Measurements from ENCODE around the gene COBL. TPM values are rescaled to one million over a fixed set of nuclear protein-coding genes. Genes with fewer than 3 reads are reported as not detected.

COBL gene
- total and polyA plus RNA-seq, 2 experiments from 2014 or later, result not detected

DNA sequence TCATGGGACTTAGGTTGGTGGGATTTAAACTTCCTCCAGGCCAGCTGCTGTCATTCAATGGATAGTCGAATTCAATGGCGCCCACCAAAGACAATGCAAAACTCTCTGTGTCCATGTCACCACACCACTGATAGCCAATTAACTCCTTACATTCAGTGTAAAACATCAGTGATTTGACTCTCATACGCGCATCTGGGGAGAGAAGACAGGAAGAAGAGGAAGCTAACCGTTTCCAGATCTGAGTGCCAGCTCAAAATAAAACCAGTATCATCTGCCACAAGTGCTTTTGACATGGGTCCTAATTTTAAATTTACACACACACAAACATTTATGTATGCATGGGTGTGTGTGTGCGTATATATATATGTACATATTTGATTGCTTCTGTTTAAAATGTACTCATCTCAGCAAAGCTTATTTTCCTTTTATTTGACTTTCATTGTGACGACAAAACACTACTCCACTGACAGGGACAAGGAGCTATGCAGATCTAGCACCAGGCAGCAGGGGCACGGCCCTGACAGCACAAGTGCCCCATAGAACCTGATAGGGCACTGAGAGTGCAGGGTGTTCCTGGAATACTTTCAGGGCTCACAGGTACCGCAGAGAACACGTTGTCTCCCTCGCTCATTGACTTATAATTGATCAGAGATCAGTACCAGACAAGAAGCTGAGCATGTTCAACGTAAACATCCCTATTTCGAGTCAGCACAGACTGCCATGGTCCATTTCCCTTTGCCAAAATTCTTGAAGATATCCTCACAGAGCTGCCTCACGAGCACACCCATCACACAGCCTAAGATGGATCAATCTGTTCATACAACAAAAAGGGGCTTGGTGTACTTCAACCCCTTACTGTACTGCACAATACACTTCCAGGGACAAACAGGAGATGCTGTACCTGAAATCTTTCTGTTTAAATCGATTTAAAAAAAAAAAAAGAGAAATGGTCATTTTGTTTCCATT, 176.1 kb downstream of the COBL start:
- WGBS, 2 experiments (ENCODE audit: low coverage in 1 of 2, low lambda C conversion rate in 2 of 2, missing lambda C conversion rate in 2 of 2), result 84% methylated on average over 15 of the region's 15 CpGs
- no peak for DNase-seq
- no peaks in the 10 kb centered on the region for H3K4me1 ChIP-seq (ENCODE audit: insufficient read depth)
- H3K9me2 ChIP-seq (ENCODE audit: insufficient read depth), result no peaks in the 10 kb centered on the region
- H3F3A ChIP-seq (ENCODE audit: insufficient read depth), result no peaks in the 10 kb centered on the region
- no peaks in the 10 kb centered on the region for H3K36me3 ChIP-seq (ENCODE audit: low read depth)
- H4K20me1 ChIP-seq (ENCODE audit: insufficient read depth), result no peaks in the 10 kb centered on the region
- no peak overlapping the region for H3K27ac ChIP-seq
- H3K79me2 ChIP-seq (ENCODE audit: insufficient read depth), result no peaks in the 10 kb centered on the region
- H3K4me2 ChIP-seq (ENCODE audit: unreplicated experiment), result no peak overlapping the region
- no peak for TF ChIP-seq EZH2phosphoT487 (IDR thresholded peaks at IDR 0.05; ENCODE audit: insufficient read depth, low read depth)
- no peak for TF ChIP-seq EZH2 (IDR thresholded peaks at IDR 0.05; ENCODE audit: insufficient read depth, poor library complexity, severe bottlenecking)
- H3K4me3 ChIP-seq, result no peak overlapping the region
- H3K27me3 ChIP-seq (replicated peaks; ENCODE audit: insufficient read depth), result peaks cover 23% of the 10 kb centered on the region
- H3K9me3 ChIP-seq (ENCODE audit: low read depth), result no peaks in the 10 kb centered on the region
- in situ Hi-C loops (cut with MboI), result loop anchor here (10.0 kb wide), 2 partner anchors 446 to 676 kb away; no protein-coding TSS in a partner anchor
- H2AFZ ChIP-seq, result no peak overlapping the region
- no peak overlapping the region for H3K9ac ChIP-seq

DNA sequence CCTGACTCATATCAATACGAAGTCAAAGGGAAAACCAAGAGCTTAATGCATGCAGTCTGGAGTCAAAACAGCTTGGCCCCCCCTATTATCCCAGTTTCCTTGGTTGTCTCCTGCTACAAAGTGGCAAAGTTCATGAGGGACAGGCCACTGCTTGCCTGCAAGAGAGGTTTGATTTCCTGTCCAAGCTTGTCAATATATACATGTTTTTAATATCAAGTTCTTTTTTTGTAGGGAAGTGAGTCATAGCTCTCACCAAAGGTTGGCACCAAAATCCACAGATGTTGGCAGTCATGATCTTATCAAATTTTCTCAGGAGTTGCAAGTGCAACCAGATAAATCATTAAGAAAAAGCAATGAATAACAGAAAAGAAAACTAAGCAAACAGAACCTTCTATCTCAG, 176.8 kb downstream of the COBL start:
- Histone ChIP-seq H3K9me3 (ENCODE audit: low read depth) (no peaks in the 10 kb centered on the region), H3K36me3 (ENCODE audit: low read depth) (no peaks in the 10 kb centered on the region), H3K9me2 (ENCODE audit: insufficient read depth) (no peaks in the 10 kb centered on the region), H3K9ac (no peak overlapping the region), H3K79me2 (ENCODE audit: insufficient read depth) (no peaks in the 10 kb centered on the region), H2AFZ (no peak overlapping the region), H3K4me3 (no peak overlapping the region), H3K4me2 (ENCODE audit: unreplicated experiment) (no peak overlapping the region), H3K4me1 (ENCODE audit: insufficient read depth) (no peaks in the 10 kb centered on the region), H3K27ac (no peak overlapping the region), H3K27me3 (replicated peaks; ENCODE audit: insufficient read depth) (peaks cover 23% of the 10 kb centered on the region), H4K20me1 (ENCODE audit: insufficient read depth) (no peaks in the 10 kb centered on the region), H3F3A (ENCODE audit: insufficient read depth) (no peaks in the 10 kb centered on the region)
- no peak for DNase-seq
- TF ChIP-seq EZH2 (IDR thresholded peaks at IDR 0.05; ENCODE audit: insufficient read depth, poor library complexity, severe bottlenecking), result no peak
- no peak for TF ChIP-seq EZH2phosphoT487 (IDR thresholded peaks at IDR 0.05; ENCODE audit: insufficient read depth, low read depth)
- in situ Hi-C loops (cut with MboI), result loop anchor here (10.0 kb wide), 3 partner anchors 345 to 675 kb away; no protein-coding TSS in a partner anchor
- 65 to 78% methylated on average over 1 of the region's 1 CpG for WGBS, 2 experiments (ENCODE audit: low coverage in 1 of 2, low lambda C conversion rate in 2 of 2, missing lambda C conversion rate in 2 of 2)

DNA sequence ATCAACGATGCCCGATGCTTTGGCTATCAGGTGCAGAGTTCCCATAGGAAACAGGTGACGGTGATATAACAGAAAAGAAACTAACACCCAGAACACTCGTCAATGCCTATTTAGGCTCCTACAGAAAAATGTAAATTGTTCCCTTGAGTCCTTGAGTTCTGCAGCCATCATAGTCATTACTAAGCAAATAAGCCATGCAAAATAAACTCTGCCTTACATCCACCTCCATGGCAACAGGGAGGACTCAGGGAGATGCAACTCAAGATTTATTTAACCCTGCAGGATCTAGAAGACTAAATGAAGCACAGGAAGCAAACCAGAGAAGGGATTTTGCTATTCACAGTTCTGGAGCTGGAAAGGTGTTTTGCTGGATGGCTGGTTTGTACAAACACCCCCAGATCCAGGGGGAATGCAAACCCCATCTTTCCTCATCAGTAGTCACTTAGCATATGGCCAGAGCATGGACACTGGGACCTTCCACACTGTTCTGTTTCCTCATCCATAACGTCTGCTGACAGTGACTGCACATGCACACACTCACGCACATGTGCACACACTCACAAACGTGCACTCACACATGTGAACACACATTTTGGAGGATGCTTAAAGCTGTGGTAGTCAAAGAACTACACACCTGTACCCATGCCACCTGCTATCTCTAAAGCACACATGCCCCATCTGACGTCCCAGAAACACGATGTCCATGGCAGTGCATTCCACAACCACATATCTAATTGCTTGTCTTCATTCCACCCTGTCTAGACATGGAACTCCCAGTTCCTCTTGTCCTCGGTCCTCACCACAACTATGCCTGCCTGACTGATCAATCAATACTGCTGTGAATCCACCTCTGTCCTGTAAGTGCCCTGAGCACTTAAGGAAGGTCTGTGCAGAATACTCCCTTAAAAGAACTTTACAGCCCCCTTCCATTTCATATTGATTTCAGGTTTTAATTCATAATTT, 178.2 kb downstream of the COBL start:
- WGBS, 2 experiments (ENCODE audit: low coverage in 1 of 2, low lambda C conversion rate in 2 of 2, missing lambda C conversion rate in 2 of 2), result 77 to 79% methylated on average over 10 of the region's 10 CpGs
- Histone ChIP-seq H3K27me3 (replicated peaks; ENCODE audit: insufficient read depth) (peaks cover 11% of the 10 kb centered on the region), H3F3A (ENCODE audit: insufficient read depth) (no peaks in the 10 kb centered on the region), H3K27ac (no peak overlapping the region), H3K9ac (no peak overlapping the region), H3K9me3 (ENCODE audit: low read depth) (no peaks in the 10 kb centered on the region), H3K4me1 (ENCODE audit: insufficient read depth) (no peaks in the 10 kb centered on the region), H3K36me3 (ENCODE audit: low read depth) (no peaks in the 10 kb centered on the region), H4K20me1 (ENCODE audit: insufficient read depth) (no peaks in the 10 kb centered on the region), H3K79me2 (ENCODE audit: insufficient read depth) (no peaks in the 10 kb centered on the region), H3K4me2 (ENCODE audit: unreplicated experiment) (no peak overlapping the region), H2AFZ (no peak overlapping the region), H3K4me3 (no peak overlapping the region), H3K9me2 (ENCODE audit: insufficient read depth) (no peaks in the 10 kb centered on the region)
- DNase-seq, result no peak
- in situ Hi-C loops (cut with MboI), result loop anchor here (10.0 kb wide), 1 partner anchor 344 kb away; no protein-coding TSS in a partner anchor
- no peak for TF ChIP-seq EZH2phosphoT487 (IDR thresholded peaks at IDR 0.05; ENCODE audit: insufficient read depth, low read depth)
- no peak for TF ChIP-seq EZH2 (IDR thresholded peaks at IDR 0.05; ENCODE audit: insufficient read depth, poor library complexity, severe bottlenecking)

- no peak overlapping the region for H3K9ac ChIP-seq
- in situ Hi-C loops (cut with MboI), result loop anchor here (10.0 kb wide), 1 partner anchor 341 kb away; no protein-coding TSS in a partner anchor
- WGBS, 2 experiments (ENCODE audit: low coverage in 1 of 2, low lambda C conversion rate in 2 of 2, missing lambda C conversion rate in 2 of 2), result 88 to 93% methylated on average over 2 of the region's 2 CpGs
- H4K20me1 ChIP-seq (ENCODE audit: insufficient read depth), result no peaks in the 10 kb centered on the region
- no peaks in the 10 kb centered on the region for H3K36me3 ChIP-seq (ENCODE audit: low read depth)
- H3K79me2 ChIP-seq (ENCODE audit: insufficient read depth), result no peaks in the 10 kb centered on the region
- no peak overlapping the region for H3K27ac ChIP-seq
- no peak overlapping the region for H2AFZ ChIP-seq
- DNase-seq, result no peak
- H3K9me3 ChIP-seq (ENCODE audit: low read depth), result no peaks in the 10 kb centered on the region
- H3F3A ChIP-seq (ENCODE audit: insufficient read depth), result no peaks in the 10 kb centered on the region
- no peaks in the 10 kb centered on the region for H3K27me3 ChIP-seq (replicated peaks; ENCODE audit: insufficient read depth)
- H3K4me1 ChIP-seq (ENCODE audit: insufficient read depth), result no peaks in the 10 kb centered on the region
- H3K9me2 ChIP-seq (ENCODE audit: insufficient read depth), result no peaks in the 10 kb centered on the region
- no peak overlapping the region for H3K4me2 ChIP-seq (ENCODE audit: unreplicated experiment)
- TF ChIP-seq EZH2 (IDR thresholded peaks at IDR 0.05; ENCODE audit: insufficient read depth, poor library complexity, severe bottlenecking), result no peak
- TF ChIP-seq EZH2phosphoT487 (IDR thresholded peaks at IDR 0.05; ENCODE audit: insufficient read depth, low read depth), result no peak
- H3K4me3 ChIP-seq, result no peak overlapping the region
Observed at GRCh38 chr7:51135576-51135975, 181.0 kb downstream of the COBL start.

Measured in GM23248 (cell line).